ENCODE results near the gene ZBTB20. TPM values are rescaled to one million over a fixed set of nuclear protein-coding genes. Genes with fewer than 3 reads are reported as not detected.

Gene ZBTB20
- polyA plus RNA-seq, 3 donors, result 1.3 to 3.2 (median 2.0) TPM

GRCh38 chr3:114697401-114697800 is 449.7 kb downstream of the ZBTB20 start:
- Histone ChIP-seq H3K9me3 (replicated peaks in 1 of 2; ENCODE audit: control insufficient read depth in 1 of 2, insufficient read depth in 1 of 2, low read length in 2 of 2) (no peaks in the 10 kb centered on the region), H2AFZ (ENCODE audit: insufficient read depth, low read depth, low read length, poor library complexity, severe bottlenecking) (no peak overlapping the region), H3K27me3 (ENCODE audit: control insufficient read depth in 2 of 2, insufficient read depth in 2 of 2, low read length in 2 of 2) (no peaks in the 10 kb centered on the region), H3K4me3 (replicated peaks in 1 of 3; ENCODE audit: low read depth in 2 of 3, low read length in 3 of 3) (peak overlapping the region; percentile 14 to 68 (median 67)), H3K4me1 (ENCODE audit: control insufficient read depth in 1 of 2, insufficient read depth in 2 of 2, low read length in 2 of 2) (peaks cover 25 to 34% of the 10 kb centered on the region in 2 donors), H3K27ac (ENCODE audit: low read depth in 1 of 2, low read length in 2 of 2) (peak overlapping the region in 1 of 2 donors; percentile 69), H3K36me3 (replicated peaks in 1 of 2; ENCODE audit: control insufficient read depth in 1 of 2, insufficient read depth in 2 of 2, low read length in 2 of 2) (no peaks in the 10 kb centered on the region), H3K79me2 (ENCODE audit: insufficient read depth, low read length) (no peaks in the 10 kb centered on the region), H4K20me1 (ENCODE audit: insufficient read depth, low read length) (no peaks in the 10 kb centered on the region), H3K9ac (ENCODE audit: insufficient read depth, low read length, poor library complexity, severe bottlenecking) (no peak overlapping the region), H3K4me2 (replicated peaks; ENCODE audit: extremely low read depth, low read length, poor library complexity, severe bottlenecking) (peak overlapping the region; percentile 67)
- Mint-ChIP-seq H3K4me3 (peak overlapping the region; percentile 56 to 88), H3K27me3 (ENCODE audit: low read depth in 3 of 3) (peaks cover 0 to 2% (median 1%) of the 10 kb centered on the region in 3 donors), H3K4me1 (peaks cover 36% of the 10 kb centered on the region), H3K9me3 (no peaks in the 10 kb centered on the region), H3K27ac (peak overlapping the region; percentile 78 to 92 (median 91)), H3K36me3 (peaks cover 0 to 4% of the 10 kb centered on the region in 2 donors)
- intact Hi-C loops (cut with micrococcal nuclease), result no loop called here
- WGBS (ENCODE audit: insufficient coverage), result no CpG with 5 or more reads among the region's 4 CpGs
- no peak for TF ChIP-seq CTCF (IDR thresholded peaks at IDR 0.05)
- DNase-seq, result peak; percentile 25 to 75 (median 66)

GRCh38 chr3:114694251-114694650 is 452.8 kb downstream of the ZBTB20 start:
- Histone ChIP-seq H3K27ac (ENCODE audit: low read depth in 1 of 2, low read length in 2 of 2) (no peak overlapping the region), H4K20me1 (ENCODE audit: insufficient read depth, low read length) (no peaks in the 10 kb centered on the region), H3K36me3 (replicated peaks in 1 of 2; ENCODE audit: control insufficient read depth in 1 of 2, insufficient read depth in 2 of 2, low read length in 2 of 2) (no peaks in the 10 kb centered on the region), H3K4me3 (replicated peaks in 1 of 3; ENCODE audit: low read depth in 2 of 3, low read length in 3 of 3) (no peak overlapping the region), H3K9me3 (replicated peaks in 1 of 2; ENCODE audit: control insufficient read depth in 1 of 2, insufficient read depth in 1 of 2, low read length in 2 of 2) (no peaks in the 10 kb centered on the region), H3K4me1 (ENCODE audit: control insufficient read depth in 1 of 2, insufficient read depth in 2 of 2, low read length in 2 of 2) (peaks cover 29 to 40% of the 10 kb centered on the region in 2 donors), H3K4me2 (replicated peaks; ENCODE audit: extremely low read depth, low read length, poor library complexity, severe bottlenecking) (no peak overlapping the region), H3K27me3 (ENCODE audit: control insufficient read depth in 2 of 2, insufficient read depth in 2 of 2, low read length in 2 of 2) (no peaks in the 10 kb centered on the region), H2AFZ (ENCODE audit: insufficient read depth, low read depth, low read length, poor library complexity, severe bottlenecking) (no peak overlapping the region), H3K9ac (ENCODE audit: insufficient read depth, low read length, poor library complexity, severe bottlenecking) (no peak overlapping the region), H3K79me2 (ENCODE audit: insufficient read depth, low read length) (no peaks in the 10 kb centered on the region)
- no peak overlapping the region for H3K4me3 Mint-ChIP-seq
- WGBS (ENCODE audit: insufficient coverage), result no CpG with 5 or more reads among the region's 1 CpG
- no peak overlapping the region for H3K27ac Mint-ChIP-seq
- intact Hi-C loops (cut with micrococcal nuclease), result no loop called here
- no peak for DNase-seq
- peaks cover 0 to 2% (median 0%) of the 10 kb centered on the region in 3 donors for H3K27me3 Mint-ChIP-seq (ENCODE audit: low read depth in 3 of 3)
- TF ChIP-seq CTCF (IDR thresholded peaks at IDR 0.05), result no peak
- peaks cover 39% of the 10 kb centered on the region for H3K4me1 Mint-ChIP-seq
- no peaks in the 10 kb centered on the region for H3K9me3 Mint-ChIP-seq
- H3K36me3 Mint-ChIP-seq, result peaks cover 0 to 11% of the 10 kb centered on the region in 2 donors

All from CD14-positive monocyte (primary cell).